ENCODE measurements around the gene GFPT2. TPM values are rescaled to one million over a fixed set of nuclear protein-coding genes. Genes with fewer than 3 reads are reported as not detected.

GFPT2 gene
- total RNA-seq, 1 donor, result 28.9 TPM

Other genes with a start within 250 kb of the GFPT2 start
- not detected in 2 replicates for gene RASGEF1C, start 144.1 kb downstream of the GFPT2 start, total RNA-seq
- 26.1 and 33.2 TPM in 2 replicates for gene MAPK9, start 61.3 kb downstream of the GFPT2 start, total RNA-seq
- 8.7 and 16.4 TPM in 2 replicates for gene CNOT6, start 141.0 kb upstream of the GFPT2 start, total RNA-seq
- not detected in 2 replicates for gene SCGB3A1, start 238.2 kb upstream of the GFPT2 start, total RNA-seq